ENCODE data around the gene RRN3.

DNA sequence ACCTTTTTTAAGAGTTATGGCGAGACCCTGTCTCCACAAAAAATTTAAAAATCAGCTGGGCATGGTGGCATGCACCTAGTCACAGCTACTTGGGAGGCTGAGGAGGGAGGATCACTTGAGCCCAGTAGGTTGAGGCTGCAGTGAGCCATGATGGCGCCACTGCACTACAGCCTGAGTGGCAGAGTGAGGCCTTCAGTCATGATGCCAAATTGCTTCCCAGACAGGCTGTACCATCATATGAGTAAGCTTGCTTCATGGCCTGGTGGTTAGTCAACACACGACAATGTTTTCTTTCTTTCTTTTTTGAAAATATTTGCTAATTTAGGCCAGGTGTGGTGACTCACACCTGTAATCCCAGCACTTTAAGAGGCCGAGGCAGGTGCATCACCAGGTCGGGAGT, 50.7 kb downstream of the RRN3 start:
- TF ChIP-seq POLR2A (IDR thresholded peaks at IDR 0.05; ENCODE audit: low read length) (no peak), GATA1 (IDR thresholded peaks at IDR 0.05; ENCODE audit: low read depth, low read length) (no peak)

All from erythroblast (primary cell).